Hematopoietic multipotent progenitor cell treated with erythropoietin and hydrocortisone succinate and interleukin-3 and kit ligand, for 17 days (in vitro differentiated cells): ENCODE measurements around the gene STAU1.
"Not testable (repeated sequence)": the region's sequence is repeated elsewhere in the genome, so short reads cannot be mapped to it uniquely, and the experiment has no call there.

ENCODE experiments used
- DNase-seq: peaks from one replicate; pipeline ENCODE4 v3.0.0-alpha.2; 2015; ENCODE audit warnings: low spot score

Gene STAU1, protein sequence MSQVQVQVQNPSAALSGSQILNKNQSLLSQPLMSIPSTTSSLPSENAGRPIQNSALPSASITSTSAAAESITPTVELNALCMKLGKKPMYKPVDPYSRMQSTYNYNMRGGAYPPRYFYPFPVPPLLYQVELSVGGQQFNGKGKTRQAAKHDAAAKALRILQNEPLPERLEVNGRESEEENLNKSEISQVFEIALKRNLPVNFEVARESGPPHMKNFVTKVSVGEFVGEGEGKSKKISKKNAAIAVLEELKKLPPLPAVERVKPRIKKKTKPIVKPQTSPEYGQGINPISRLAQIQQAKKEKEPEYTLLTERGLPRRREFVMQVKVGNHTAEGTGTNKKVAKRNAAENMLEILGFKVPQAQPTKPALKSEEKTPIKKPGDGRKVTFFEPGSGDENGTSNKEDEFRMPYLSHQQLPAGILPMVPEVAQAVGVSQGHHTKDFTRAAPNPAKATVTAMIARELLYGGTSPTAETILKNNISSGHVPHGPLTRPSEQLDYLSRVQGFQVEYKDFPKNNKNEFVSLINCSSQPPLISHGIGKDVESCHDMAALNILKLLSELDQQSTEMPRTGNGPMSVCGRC

DNA sequence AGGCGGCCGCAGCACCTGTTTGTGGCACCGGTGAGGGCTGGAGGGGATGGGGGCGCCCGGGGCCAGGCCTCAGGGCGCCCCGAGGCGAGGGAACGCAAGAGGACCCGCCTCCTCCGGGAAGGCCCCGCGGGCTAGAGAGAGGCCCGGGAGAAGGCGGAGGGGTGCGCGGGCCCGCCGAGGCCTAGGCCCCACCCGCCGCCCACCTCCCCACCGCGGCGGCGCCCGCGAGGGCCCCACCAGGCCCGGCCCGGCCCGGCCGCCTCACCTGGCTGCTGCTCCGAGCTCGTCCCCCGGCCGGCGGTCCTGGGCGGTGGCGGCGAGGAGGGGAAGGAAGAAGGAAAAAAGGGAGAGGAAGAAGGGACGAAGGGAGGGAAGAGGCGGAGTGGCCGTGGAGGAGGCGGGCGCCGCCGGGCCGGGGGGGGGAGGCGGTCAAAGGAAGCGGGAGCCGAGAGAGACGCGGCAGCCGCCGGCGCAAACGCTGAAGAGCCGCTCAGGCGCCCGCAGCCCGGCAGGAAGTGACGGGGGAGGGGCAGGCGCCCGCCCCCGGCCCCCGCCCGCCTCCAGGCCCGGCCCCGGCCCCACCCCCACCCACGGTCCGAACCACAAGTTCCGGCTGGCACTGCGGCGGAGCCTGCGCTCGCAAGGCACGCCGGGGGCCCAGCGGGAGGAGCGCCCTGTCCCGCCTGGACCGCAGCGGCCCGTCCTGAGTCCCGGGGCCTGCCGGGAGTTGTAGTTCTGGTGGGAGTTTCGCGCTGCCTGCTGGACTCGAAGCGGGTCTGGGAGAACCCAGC lies at the start of gene STAU1:
Gene STAU1 (minus strand): TSS at position 484 of the 791 bp plus-strand sequence. CDS start 22,133 bp downstream, outside the sequence.
- peak; percentile 94 for DNase-seq

- no peak for DNase-seq
Measured at GRCh38 chr20:49237531-49237930, 49.4 kb upstream of the STAU1 start.

DNA sequence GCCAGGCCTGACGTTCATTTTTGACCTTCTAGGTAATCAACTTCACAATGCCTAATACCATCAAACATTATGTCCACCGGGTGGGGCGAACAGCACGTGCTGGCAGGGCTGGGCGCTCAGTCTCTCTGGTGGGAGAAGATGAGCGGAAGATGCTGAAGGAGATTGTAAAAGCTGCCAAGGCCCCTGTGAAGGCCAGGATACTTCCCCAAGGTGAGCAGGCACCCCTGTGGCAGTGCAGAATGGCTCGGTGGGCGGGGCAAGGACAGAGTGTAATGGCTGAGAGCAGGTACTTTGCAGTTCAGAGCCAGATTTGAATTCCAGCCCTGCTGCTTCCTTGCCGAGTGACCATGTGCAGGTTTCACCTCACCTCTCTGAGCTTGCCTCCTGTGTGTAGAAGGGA lies 48.2 kb upstream of the STAU1 start:
- no peak for DNase-seq

DNA sequence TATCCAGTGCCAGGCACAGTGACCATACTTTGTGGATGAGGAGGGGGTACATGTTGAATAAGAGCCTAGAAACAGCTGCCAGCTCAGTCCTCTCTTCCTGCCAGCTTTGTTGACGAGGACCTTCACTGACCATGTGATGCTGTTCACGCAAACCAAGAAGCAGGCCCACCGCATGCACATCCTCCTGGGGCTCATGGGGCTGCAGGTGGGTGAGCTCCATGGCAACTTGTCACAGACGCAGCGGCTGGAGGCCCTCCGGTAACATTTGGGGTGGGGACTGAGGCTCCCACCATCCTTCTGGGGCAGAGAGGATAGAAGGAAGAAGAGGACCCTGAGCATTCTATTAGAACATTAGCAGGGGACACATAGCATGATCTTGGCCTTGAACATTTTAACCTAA lies 46.7 kb upstream of the STAU1 start:
- DNase-seq = no peak

DNA sequence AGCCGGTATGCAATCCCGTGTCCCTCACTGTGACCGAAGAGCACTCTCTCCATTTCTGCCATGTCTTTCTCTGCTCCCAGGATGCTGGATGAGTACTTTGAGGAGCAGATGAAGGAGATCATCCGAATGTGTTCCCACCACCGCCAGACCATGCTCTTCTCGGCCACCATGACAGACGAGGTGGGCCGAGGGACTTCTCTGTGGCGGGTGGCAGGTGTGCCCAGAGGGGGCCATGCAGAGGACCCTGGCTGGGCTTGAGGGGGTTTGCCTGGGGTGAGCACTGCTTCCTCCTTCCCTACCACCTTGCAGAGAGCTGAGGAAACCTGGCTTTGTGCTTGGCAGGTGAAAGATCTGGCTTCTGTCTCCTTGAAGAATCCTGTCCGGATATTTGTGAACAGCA lies 45.1 kb upstream of the STAU1 start:
- no peak for DNase-seq

GRCh38 chr20:49231471-49231870 lies 43.3 kb upstream of the STAU1 start:
- DNase-seq = no peak

DNA sequence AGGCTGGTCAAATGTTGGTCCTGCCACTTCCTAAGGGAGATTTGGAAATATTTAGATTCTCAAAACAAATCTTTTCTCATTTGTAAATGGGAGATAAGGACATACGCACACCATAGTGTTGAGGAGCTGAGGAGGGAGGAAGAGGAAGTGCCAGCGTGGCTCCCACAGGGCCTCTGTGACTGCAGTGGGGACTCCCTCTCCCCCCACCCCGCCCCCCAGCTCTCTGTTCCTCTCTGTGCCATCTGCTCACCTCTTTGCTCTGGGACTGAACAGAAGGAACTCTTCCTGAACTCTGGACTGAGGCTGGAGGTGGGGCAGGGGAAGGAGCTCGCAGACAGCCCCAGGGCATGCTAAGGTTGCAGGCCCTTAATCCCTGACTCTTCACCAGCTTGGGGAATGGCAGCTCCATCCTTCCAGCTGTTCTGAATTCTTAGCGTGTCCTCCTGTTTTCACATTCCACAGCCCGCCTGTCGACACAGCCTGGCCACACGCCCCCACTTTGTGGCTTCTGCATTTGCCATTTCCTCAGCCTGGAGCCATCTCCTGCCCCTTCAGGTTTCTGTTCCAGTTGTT lies 42.5 kb upstream of the STAU1 start:
- DNase-seq = no peak

DNA sequence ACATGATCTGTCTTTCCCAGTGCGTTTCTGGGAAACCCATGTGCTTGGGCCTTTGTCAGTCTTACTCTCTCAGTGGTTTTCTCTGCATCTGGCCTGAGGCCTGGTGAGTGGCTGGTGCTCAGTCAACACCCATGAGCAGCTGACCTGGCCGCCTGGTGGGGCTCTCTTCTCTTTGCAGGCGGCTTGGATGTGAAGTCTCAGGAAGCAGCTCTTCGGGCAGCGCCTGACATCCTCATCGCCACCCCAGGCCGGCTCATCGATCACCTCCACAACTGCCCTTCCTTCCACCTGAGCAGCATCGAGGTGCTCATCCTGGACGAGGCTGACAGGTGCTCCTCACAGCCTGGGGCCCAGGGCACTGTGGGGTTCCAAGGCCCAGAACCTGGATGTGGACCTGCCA lies 41.9 kb upstream of the STAU1 start:
- DNase-seq = no peak

DNA sequence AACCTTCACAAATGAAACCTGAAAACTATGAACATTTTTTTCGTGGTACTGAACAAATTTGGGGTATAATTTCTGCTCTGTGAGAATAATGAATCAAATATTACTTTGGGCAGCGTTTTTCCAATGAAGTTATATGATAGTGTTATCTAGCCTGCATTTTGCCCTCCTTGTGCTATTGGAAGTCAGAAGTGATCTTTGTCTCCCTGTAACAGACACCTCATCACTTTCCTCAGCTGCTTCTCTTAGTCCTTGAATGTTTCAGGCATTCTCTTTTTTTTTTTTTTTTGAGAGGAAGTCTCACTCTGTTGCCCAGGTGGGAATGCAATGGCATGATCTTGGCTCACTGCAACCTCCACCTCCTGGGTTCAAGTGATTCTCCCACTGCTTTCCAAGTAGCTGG lies 41.2 kb upstream of the STAU1 start:
- DNase-seq = no peak

DNA sequence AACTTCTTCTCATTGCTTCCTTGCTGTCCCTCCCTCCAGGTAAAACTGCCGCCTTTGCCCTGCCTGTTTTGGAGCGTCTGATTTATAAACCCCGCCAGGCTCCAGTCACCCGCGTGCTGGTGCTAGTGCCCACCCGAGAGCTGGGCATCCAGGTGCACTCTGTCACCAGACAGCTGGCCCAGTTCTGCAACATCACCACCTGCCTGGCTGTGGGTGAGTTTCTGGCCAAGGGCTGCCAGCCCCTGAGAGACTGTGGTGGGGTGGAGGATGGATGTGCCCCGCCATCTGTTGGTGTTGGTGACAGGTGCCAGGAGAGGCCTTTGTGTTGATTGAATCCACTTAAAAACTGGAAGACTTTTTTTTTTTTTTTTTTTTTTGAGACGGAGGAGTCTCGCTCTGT lies 40.5 kb upstream of the STAU1 start:
- no peak for DNase-seq

- DNase-seq = no peak
Measured at GRCh38 chr20:49225896-49226295, 37.8 kb upstream of the STAU1 start.

- DNase-seq = no peak
Measured at GRCh38 chr20:49219924-49220831, 32.0 kb upstream of the STAU1 start.

- peak; percentile 99 for DNase-seq
Measured at GRCh38 chr20:49219091-49219923, 31.2 kb upstream of the STAU1 start, which contains the start of gene DDX27. Gene DDX27, plus strand, starts transcription at chr20:49219416. Its CDS starts 33 bp downstream, at chr20:49219449.

DNA sequence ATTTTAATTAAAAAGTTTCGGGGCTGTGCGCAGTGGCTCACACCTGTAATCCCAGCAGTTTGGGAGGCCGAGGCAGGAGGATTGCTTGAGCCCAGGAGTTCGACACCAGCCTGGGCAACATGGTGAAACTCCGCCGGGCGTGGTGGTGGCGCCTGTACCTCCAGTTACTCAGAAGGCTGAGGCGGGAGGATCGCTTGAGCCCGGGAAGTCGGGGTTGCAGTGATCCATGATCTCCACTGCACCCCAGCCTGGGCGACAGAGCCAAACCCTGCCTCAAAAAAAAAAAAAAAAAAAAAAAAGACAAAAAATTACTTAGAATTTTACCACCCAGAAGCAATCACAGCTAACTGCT lies 30.6 kb upstream of the STAU1 start:
- not testable (repeated sequence) for DNase-seq

GRCh38 chr20:49216991-49217578 lies 29.0 kb upstream of the STAU1 start:
- peak; percentile 94 for DNase-seq

- no peak for DNase-seq
Measured at GRCh38 chr20:49215232-49215631, 27.1 kb upstream of the STAU1 start.

DNA sequence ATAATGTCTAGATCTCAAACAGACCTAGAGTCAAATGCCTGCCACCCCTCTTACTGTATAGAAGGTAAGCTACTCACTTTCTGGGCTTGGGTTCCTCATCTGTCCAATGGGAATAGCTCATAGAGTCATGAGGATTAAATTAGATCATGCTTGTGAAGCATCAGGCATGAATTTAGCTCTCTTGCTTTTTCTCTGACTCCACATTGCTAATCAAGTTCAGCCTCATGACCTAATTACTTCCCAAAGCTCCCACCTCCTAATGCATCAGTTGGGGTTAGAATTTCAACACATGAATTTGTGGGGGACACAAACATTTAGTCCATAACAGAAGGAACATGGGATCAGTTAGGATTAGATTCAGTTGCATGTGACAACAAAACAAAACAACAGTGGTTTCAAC lies 26.4 kb upstream of the STAU1 start:
- DNase-seq = no peak

DNA sequence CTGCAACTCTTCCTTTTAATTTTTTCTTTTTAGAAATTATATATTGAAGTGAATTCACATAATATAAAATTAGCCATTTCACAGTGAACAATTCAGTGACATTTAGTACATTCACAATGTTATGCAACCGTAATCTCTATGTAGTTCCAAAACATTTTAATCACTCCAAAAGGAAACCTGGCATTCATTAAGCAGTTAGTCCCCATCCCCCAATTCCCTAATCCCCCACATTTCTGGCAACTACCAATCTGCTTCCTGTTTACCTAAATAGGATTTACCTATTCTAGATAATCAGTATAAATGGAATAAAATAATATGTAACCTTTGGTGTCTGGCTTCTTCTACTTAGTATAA lies 22.6 kb upstream of the STAU1 start:
- no peak for DNase-seq

DNA sequence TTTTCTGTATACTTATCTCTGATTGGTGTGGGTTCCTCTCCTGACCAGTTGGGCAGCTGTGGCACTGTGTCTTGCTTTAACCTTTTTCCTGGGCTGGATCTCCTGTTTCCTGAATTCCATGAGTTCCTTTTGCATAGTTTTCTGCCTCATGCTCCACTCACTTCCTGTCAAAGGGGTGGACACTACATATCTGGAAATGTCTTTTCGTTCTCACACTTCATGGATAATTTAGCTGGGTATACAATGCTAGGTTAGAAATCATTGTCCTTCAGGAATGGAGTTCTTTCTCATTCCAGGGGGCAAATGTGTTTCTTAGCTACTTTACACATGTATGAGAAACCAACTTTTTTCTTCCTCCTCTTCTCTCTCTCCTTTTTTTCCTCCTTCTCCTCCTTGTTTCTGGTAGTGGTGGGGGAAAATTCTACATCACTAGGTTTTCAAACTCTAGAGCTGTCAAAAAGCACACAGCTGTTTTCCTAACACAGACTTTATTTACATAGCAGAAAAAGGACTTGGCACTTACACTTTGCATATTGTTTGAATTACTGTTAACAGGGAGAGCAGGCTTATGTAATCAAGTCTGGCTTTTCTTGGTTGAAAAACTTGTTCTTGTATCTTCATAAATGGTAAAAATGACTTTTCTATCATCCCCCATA lies 22.1 kb upstream of the STAU1 start:
- DNase-seq = no peak

GRCh38 chr20:49207076-49207475 lies 18.9 kb upstream of the STAU1 start:
- DNase-seq = no peak
